ENCODE results near the gene SIT1. TPM values are rescaled to one million over a fixed set of nuclear protein-coding genes. Genes with fewer than 3 reads are reported as not detected.

SIT1 gene
- total RNA-seq, 4 donors from 2014 or later = not detected

GRCh38 chr9:35695943-35696401 is 45.2 kb upstream of the SIT1 start:
- WGBS, 2 donors = 97 to 100% methylated on average over 3 of the region's 3 CpGs

DNA sequence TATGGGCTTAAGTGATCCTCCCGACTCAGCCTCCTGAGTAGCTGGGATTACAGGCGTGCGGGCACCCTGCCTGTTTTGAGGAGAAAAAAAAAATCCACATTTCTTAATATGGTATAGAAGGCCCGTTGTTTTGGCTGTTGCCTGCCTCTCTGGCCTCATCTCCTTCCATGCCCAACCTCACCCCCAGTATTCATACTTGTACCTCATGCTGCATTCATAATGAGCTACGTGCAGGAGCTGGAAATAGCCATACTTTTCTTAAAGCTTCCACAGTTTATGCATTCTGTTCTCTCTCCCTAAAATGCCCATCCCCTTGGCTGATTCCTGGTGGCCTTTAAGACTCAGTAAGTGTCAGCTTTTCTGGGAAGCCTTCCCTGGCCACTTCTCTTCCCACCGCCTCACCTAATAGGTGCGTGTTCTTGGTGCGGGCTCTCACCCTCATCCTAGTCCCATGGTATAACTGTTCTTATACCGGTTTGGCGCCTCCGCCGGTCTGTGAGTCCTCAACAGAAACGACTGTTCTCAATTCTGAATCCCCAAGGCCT is 41.1 kb upstream of the SIT1 start:
- DNase-seq (ENCODE audit: low spot score in 2 of 2) = no peak
- TF ChIP-seq CTCF (IDR thresholded peaks at IDR 0.05) (no peak), POLR2A (IDR thresholded peaks at IDR 0.05) (no peak)
- no peak overlapping the region for H3K4me3 ChIP-seq (ENCODE audit: low read depth, poor library complexity, severe bottlenecking)
- WGBS, 2 donors = 75 to 76% methylated on average over 13 of the region's 13 CpGs
- intact Hi-C loops (cut with DNase I; ENCODE audit: low total_unique reads) = no loop called here

More at GRCh38 chr9:35695943-35696401, 45.2 kb upstream of the SIT1 start:
- no peak overlapping the region for H3K4me3 ChIP-seq (ENCODE audit: low read depth, poor library complexity, severe bottlenecking)
- intact Hi-C loops (cut with DNase I; ENCODE audit: low total_unique reads) = no loop called here
- no peak for DNase-seq (ENCODE audit: low spot score in 2 of 2)
- TF ChIP-seq CTCF (IDR thresholded peaks at IDR 0.05) (no peak), POLR2A (IDR thresholded peaks at IDR 0.05) (no peak)

GRCh38 chr9:35691334-35691650 is 40.6 kb upstream of the SIT1 start:
- no peak overlapping the region for H3K4me3 ChIP-seq (ENCODE audit: low read depth, poor library complexity, severe bottlenecking)
- DNase-seq (ENCODE audit: low spot score in 2 of 2) = no peak
- TF ChIP-seq CTCF (IDR thresholded peaks at IDR 0.05) (no peak), POLR2A (IDR thresholded peaks at IDR 0.05) (no peak)
- WGBS, 2 donors = 22 to 33% methylated on average over 10 of the region's 10 CpGs
- intact Hi-C loops (cut with DNase I; ENCODE audit: low total_unique reads) = no loop called here

- DNase-seq (ENCODE audit: low spot score in 2 of 2) = peak; percentile 46 to 95
- TF ChIP-seq POLR2A (IDR thresholded peaks at IDR 0.05) (no peak), CTCF (IDR thresholded peaks at IDR 0.05) (no peak)
- peak overlapping the region; percentile 83 for H3K4me3 ChIP-seq (ENCODE audit: low read depth, poor library complexity, severe bottlenecking)
- 0% methylated on average over 46 to 51 of the region's 61 CpGs for WGBS, 2 donors
- intact Hi-C loops (cut with DNase I; ENCODE audit: low total_unique reads) = no loop called here
Measured at GRCh38 chr9:35690614-35691333, 40.0 kb upstream of the SIT1 start.

- DNase-seq (ENCODE audit: low spot score in 2 of 2) = no peak
Measured at GRCh38 chr9:35690294-35690613, 39.5 kb upstream of the SIT1 start.

More at GRCh38 chr9:35690294-35690613, 39.5 kb upstream of the SIT1 start:
- TF ChIP-seq CTCF (IDR thresholded peaks at IDR 0.05) (no peak), POLR2A (IDR thresholded peaks at IDR 0.05) (no peak)
- intact Hi-C loops (cut with DNase I; ENCODE audit: low total_unique reads) = no loop called here
- WGBS, 2 donors = 1% methylated on average over 20 of the region's 21 CpGs; no CpG with 5 or more reads in 1 of the 2 donors
- peak overlapping the region; percentile 83 for H3K4me3 ChIP-seq (ENCODE audit: low read depth, poor library complexity, severe bottlenecking)

Data from lower leg skin (tissue), 4 donors.